AG04450 (cell line): ENCODE data around the gene ADAMTSL1. TPM values are rescaled to one million over a fixed set of nuclear protein-coding genes. Genes with fewer than 3 reads are reported as not detected.

ENCODE experiments used
- CTCF ChIA-PET: fragments of 300-600, 350-600 bp; formaldehyde crosslinking; extraction: SDS; loops from one replicate; lab custom pipeline; 2022; ENCODE audit warnings: antibody characterized with exemption, inconsistent platforms; lab: Charles Lee
- POLR2A ChIA-PET: fragments of 350-600 bp; formaldehyde crosslinking; extraction: SDS; loops from one replicate; lab custom pipeline; 2021; ENCODE audit warnings: antibody characterized with exemption, inconsistent platforms; lab: Yijun Ruan, JAX
- DNase-seq: peaks from one replicate; pipeline ENCODE4 v3.0.0-alpha.2; 2011; ENCODE audit warnings: low read depth, low spot score
- H3K27ac ChIP-seq: one replicate; pipeline ENCODE4 v1.5.1; 2012; ENCODE audit warnings: low read depth, low read length, control low read depth
- H3K27me3 ChIP-seq: one replicate; pipeline ENCODE4 v1.6.0; 2012; ENCODE audit warnings: low read length; ENCODE audit not compliant: control insufficient read depth, insufficient read depth
- H3K4me3 ChIP-seq: 2 replicates; pipeline ENCODE4 v1.5.1; 2011; ENCODE audit warnings: mild to moderate bottlenecking, low read depth, low read length, control low read depth
- H3K9me3 ChIP-seq: 2 replicates; pipeline ENCODE4 v1.5.1; 2012; ENCODE audit warnings: low read length; ENCODE audit not compliant: control insufficient read depth, insufficient read depth
- polyA plus RNA-seq: library from polyadenylated mRNA; depleted of rRNA; stranded (reverse); fragments of >200 nt; gene quantifications from 2 replicates; pipeline ENCODE4 v1.2.3, GENCODE V29; 2011
- TF ChIP-seq, protein P1 (sequence below): IDR thresholded peaks from 2 replicates; pipeline ENCODE4 v1.5.1; 2011; ENCODE audit warnings: low read depth, low read length, control low read depth, inconsistent platforms

The ADAMTSL1 gene
- polyA plus RNA-seq, 1 experiment: 22.2 TPM

DNA sequence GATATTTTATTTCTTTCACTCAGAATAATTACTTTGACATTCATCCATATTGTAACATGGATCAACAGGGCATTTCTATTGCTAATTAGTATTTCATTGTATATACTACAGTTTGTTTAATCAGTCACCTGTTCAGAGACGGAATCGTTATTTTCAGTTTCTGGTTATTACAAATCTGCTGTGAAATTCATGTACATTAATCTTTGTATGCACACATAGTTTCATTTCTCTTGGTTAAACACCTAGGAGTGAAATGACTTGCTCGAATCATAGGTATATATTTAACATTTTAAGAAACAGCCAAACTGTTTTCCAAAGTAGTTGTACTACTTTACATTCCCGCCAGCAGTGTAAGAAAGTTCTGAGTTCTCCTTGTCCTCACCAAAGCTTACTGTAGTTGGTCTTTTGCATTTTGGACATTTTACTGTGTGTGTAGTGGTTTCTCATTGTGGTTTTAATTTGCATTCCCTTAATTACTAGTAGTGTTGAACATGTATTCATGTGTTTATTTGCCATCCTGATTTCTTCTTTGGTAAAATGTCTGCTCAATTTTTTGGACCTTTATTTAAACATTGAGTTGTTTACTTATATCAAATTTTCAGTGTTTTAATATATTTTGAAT is 360.9 kb downstream of the ADAMTSL1 start:
- no peaks in the 10 kb centered on the region for H3K27me3 ChIP-seq
- TF ChIP-seq, protein P1, sequence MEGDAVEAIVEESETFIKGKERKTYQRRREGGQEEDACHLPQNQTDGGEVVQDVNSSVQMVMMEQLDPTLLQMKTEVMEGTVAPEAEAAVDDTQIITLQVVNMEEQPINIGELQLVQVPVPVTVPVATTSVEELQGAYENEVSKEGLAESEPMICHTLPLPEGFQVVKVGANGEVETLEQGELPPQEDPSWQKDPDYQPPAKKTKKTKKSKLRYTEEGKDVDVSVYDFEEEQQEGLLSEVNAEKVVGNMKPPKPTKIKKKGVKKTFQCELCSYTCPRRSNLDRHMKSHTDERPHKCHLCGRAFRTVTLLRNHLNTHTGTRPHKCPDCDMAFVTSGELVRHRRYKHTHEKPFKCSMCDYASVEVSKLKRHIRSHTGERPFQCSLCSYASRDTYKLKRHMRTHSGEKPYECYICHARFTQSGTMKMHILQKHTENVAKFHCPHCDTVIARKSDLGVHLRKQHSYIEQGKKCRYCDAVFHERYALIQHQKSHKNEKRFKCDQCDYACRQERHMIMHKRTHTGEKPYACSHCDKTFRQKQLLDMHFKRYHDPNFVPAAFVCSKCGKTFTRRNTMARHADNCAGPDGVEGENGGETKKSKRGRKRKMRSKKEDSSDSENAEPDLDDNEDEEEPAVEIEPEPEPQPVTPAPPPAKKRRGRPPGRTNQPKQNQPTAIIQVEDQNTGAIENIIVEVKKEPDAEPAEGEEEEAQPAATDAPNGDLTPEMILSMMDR: no peak
- H3K27ac ChIP-seq: no peak overlapping the region
- ChIA-PET CTCF (no interaction called here), POLR2A (no interaction called here)
- no peak for DNase-seq
- H3K9me3 ChIP-seq: peaks cover 3% of the 10 kb centered on the region; the same call in 1 of the 2 replicates
- no peak overlapping the region for H3K4me3 ChIP-seq

DNA sequence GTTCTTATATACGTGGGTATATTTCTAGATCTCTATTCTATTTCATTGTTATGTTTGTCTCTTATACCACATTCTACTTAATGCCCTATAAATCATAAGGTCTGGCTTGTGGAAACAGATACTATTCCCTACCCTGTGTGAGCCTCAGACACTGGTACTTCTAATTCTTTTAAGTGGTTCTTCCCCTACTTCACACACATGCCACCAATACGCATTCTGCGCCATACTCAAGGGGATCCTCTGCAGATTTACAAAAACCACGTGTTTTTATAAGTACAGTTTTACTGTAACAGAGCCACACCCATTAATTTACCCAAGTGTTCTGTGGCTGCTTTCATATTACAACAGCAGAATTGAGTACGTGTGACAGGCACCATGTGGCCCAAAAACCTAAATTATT is 363.4 kb downstream of the ADAMTSL1 start:
- Histone ChIP-seq H3K4me3 (no peak overlapping the region), H3K27me3 (no peaks in the 10 kb centered on the region), H3K9me3 (peaks cover 3% of the 10 kb centered on the region; the same call in 1 of the 2 replicates), H3K27ac (no peak overlapping the region)
- ChIA-PET POLR2A (no interaction called here), CTCF (no interaction called here)
- no peak for DNase-seq
- TF ChIP-seq, protein P1: no peak

DNA sequence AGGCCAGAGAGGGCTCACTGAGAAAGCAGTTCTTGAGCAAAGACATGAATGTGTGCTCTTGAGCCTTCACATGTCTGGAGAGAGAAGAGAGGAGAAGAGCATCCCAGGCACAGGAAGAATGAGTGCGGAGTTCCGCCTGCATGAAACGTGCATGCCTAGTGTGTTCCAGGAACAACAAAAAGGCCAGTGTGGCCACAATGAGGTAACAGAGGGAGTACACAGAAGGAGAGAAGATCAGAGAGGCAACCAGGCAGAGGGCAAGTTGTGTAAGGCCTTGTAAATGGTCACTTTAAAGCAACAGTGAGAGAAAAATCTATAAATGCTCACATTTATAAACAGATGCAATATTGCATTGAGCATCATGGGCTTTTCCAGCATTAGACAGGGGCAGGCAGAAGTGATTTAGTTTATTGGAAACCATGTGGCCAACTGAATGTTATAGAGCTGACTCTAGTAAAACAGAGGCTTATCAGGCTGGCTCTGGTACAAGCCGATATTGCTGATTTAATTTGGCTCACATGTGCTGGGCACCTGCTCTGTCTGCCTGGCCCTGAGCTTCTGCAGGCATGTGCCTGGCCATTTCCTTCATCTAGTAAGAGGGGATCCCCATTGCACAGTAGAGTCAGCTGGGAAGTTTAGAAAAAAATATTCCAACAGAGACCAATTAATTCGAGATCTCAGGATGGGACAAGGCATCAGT is 373.8 kb downstream of the ADAMTSL1 start:
- no peak for DNase-seq
- Histone ChIP-seq H3K27ac (no peak overlapping the region), H3K9me3 (no peaks in the 10 kb centered on the region), H3K27me3 (no peaks in the 10 kb centered on the region), H3K4me3 (no peak overlapping the region)
- CTCF ChIA-PET: no interaction called here
- TF ChIP-seq, protein P1: no peak
- POLR2A ChIA-PET: no interaction called here

DNA sequence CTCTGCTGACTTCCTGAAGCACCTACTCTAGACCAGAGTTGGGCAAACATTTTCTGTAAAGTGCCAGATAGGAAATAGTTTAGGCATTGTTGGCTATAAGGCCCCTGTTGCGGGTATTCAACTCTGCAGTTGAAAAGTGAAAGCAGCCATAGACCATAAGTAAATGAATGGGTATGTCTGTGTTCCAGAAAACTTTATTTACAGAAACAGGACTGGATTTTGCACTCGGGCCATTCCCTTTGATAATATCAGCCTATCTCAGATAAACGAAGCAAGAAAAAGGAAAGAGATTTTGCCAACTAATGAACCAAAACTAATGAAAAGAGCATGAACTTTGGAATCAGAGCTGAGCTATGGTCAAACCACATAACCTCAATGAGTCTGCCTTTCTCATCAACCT is 374.7 kb downstream of the ADAMTSL1 start:
- Histone ChIP-seq H3K4me3 (no peak overlapping the region), H3K27ac (no peak overlapping the region), H3K9me3 (no peaks in the 10 kb centered on the region; the same call in 1 of the 2 replicates), H3K27me3 (no peaks in the 10 kb centered on the region)
- CTCF ChIA-PET: no interaction called here
- DNase-seq: no peak
- TF ChIP-seq, protein P1: no peak
- POLR2A ChIA-PET: no interaction called here

DNA sequence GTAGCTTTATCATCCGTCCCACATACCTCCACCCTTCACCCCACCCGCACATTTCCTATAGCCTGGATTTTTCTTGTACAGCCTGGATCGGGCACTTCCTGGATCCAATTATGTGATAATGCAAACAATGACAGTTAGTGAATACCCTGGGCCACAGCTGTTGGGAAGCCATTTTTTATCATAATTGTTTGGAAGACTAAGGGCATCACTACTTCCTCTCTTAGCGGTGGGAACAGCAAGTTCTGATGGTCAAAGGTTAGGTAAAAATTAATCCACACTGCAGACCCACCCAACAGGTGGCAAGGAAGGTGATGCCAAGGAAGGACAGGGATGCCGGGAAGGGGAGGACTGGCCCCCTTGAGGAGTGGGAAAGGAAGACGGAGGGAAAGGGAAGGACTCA is 375.3 kb downstream of the ADAMTSL1 start:
- ChIA-PET CTCF (no interaction called here), POLR2A (no interaction called here)
- Histone ChIP-seq H3K27ac (no peak overlapping the region), H3K27me3 (no peaks in the 10 kb centered on the region), H3K9me3 (no peaks in the 10 kb centered on the region; the same call in 1 of the 2 replicates), H3K4me3 (no peak overlapping the region)
- DNase-seq: no peak
- TF ChIP-seq, protein P1: no peak
